ENCODE results near the gene HMGXB4. TPM values are rescaled to one million over a fixed set of nuclear protein-coding genes. Genes with fewer than 3 reads are reported as not detected.

Gene HMGXB4
- total RNA-seq, 4 donors from 2014 or later: 14.0 to 43.4 (median 26.2) TPM

- in situ Hi-C loops (cut with MboI; ENCODE audit: low pct_ligation_motif_present in 1 of 4, low pct_unique_long_range_greater_than_20kb in 1 of 4, low sequenced_read_pairs in 3 of 4): no loop called here
- intact Hi-C loops (cut with DNase I; ENCODE audit: low total_unique reads): no loop called here
- Histone ChIP-seq H3K9me3 (no peaks in the 10 kb centered on the region), H3K4me3 (peak overlapping the region in 1 of 4 donors; percentile 2), H3K36me3 (no peaks in the 10 kb centered on the region), H3K4me1 (peaks cover 40 to 75% (median 60%) of the 10 kb centered on the region in 4 donors), H3K27me3 (no peaks in the 10 kb centered on the region), H3K27ac (peak overlapping the region; percentile 54 to 75 (median 62))
- WGBS, 2 donors (ENCODE audit: low coverage in 1 of 2): 40 to 49% methylated on average over 3 to 18 of the region's 18 CpGs
- peak; percentile 63 for DNase-seq
- TF ChIP-seq CTCF (IDR thresholded peaks at IDR 0.05) (peak in 1 of 5 experiments; percentile 13), EP300 (IDR thresholded peaks at IDR 0.05; ENCODE audit: low read depth) (no peak), POLR2AphosphoS5 (IDR thresholded peaks at IDR 0.05) (no peak), POLR2A (IDR thresholded peaks at IDR 0.05) (no peak)
Observed at GRCh38 chr22:35310556-35311550, 53.6 kb downstream of the HMGXB4 start.

- Histone ChIP-seq H3K27ac (peak overlapping the region; percentile 54 to 75 (median 62)), H3K4me1 (peaks cover 42 to 69% (median 57%) of the 10 kb centered on the region in 4 donors), H3K9me3 (no peaks in the 10 kb centered on the region), H3K27me3 (no peaks in the 10 kb centered on the region), H3K4me3 (no peak overlapping the region), H3K36me3 (no peaks in the 10 kb centered on the region)
- no peak for DNase-seq
- in situ Hi-C loops (cut with MboI; ENCODE audit: low pct_ligation_motif_present in 1 of 4, low pct_unique_long_range_greater_than_20kb in 1 of 4, low sequenced_read_pairs in 3 of 4): no loop called here
- no peak for TF ChIP-seq POLR2AphosphoS5 (IDR thresholded peaks at IDR 0.05)
- TF ChIP-seq CTCF (IDR thresholded peaks at IDR 0.05): no peak
- no peak for TF ChIP-seq EP300 (IDR thresholded peaks at IDR 0.05; ENCODE audit: low read depth)
- no peak for TF ChIP-seq POLR2A (IDR thresholded peaks at IDR 0.05)
- intact Hi-C loops (cut with DNase I; ENCODE audit: low total_unique reads): no loop called here
- 88% methylated on average over 8 of the region's 8 CpGs; no CpG with 5 or more reads in 1 of the 2 donors for whole genome bisulfite sequencing, 2 donors (ENCODE audit: low coverage in 1 of 2)
Observed at GRCh38 chr22:35311551-35311999, 54.3 kb downstream of the HMGXB4 start.

GRCh38 chr22:35312198-35313059 is 55.1 kb downstream of the HMGXB4 start:
- no peak overlapping the region for H3K4me3 ChIP-seq
- WGBS, 2 donors (ENCODE audit: low coverage in 1 of 2): 37 to 60% methylated on average over 3 to 13 of the region's 13 CpGs
- in situ Hi-C loops (cut with MboI; ENCODE audit: low pct_ligation_motif_present in 1 of 4, low pct_unique_long_range_greater_than_20kb in 1 of 4, low sequenced_read_pairs in 3 of 4): no loop called here
- H3K27ac ChIP-seq: peak overlapping the region; percentile 45 to 75 (median 62)
- no peaks in the 10 kb centered on the region for H3K27me3 ChIP-seq
- H3K36me3 ChIP-seq: no peaks in the 10 kb centered on the region
- TF ChIP-seq POLR2AphosphoS5 (IDR thresholded peaks at IDR 0.05): peak in 2 of 3 donors; percentile 17 to 40
- TF ChIP-seq POLR2A (IDR thresholded peaks at IDR 0.05): no peak
- H3K4me1 ChIP-seq: peaks cover 42 to 66% (median 56%) of the 10 kb centered on the region in 4 donors
- intact Hi-C loops (cut with DNase I; ENCODE audit: low total_unique reads): no loop called here
- no peaks in the 10 kb centered on the region for H3K9me3 ChIP-seq
- peak; percentile 67 for DNase-seq

GRCh38 chr22:35313311-35314121 is 56.2 kb downstream of the HMGXB4 start:
- intact Hi-C loops (cut with DNase I; ENCODE audit: low total_unique reads): no loop called here
- WGBS, 2 donors (ENCODE audit: low coverage in 1 of 2): 37% methylated on average over 5 to 14 of the region's 14 CpGs

More at GRCh38 chr22:35313311-35314121, 56.2 kb downstream of the HMGXB4 start:
- Histone ChIP-seq H3K9me3 (no peaks in the 10 kb centered on the region), H3K27me3 (no peaks in the 10 kb centered on the region), H3K27ac (peak overlapping the region; percentile 45 to 75 (median 62)), H3K36me3 (no peaks in the 10 kb centered on the region), H3K4me1 (peaks cover 42 to 60% (median 54%) of the 10 kb centered on the region in 4 donors), H3K4me3 (no peak overlapping the region)
- TF ChIP-seq POLR2AphosphoS5 (IDR thresholded peaks at IDR 0.05): no peak
- no peak for TF ChIP-seq CTCF (IDR thresholded peaks at IDR 0.05)
- no peak for TF ChIP-seq EP300 (IDR thresholded peaks at IDR 0.05; ENCODE audit: low read depth)
- no peak for TF ChIP-seq POLR2A (IDR thresholded peaks at IDR 0.05)
- no peak for DNase-seq
- in situ Hi-C loops (cut with MboI; ENCODE audit: low pct_ligation_motif_present in 1 of 4, low pct_unique_long_range_greater_than_20kb in 1 of 4, low sequenced_read_pairs in 3 of 4): no loop called here
